Fibroblast of lung (primary cell): Measurements from ENCODE around the gene FXN. TPM values are rescaled to one million over a fixed set of nuclear protein-coding genes. Genes with fewer than 3 reads are reported as not detected.

Experiments
- DNase-seq, 2 donors: peaks; one replicate each; pipeline versions ENCODE4 v3.0.0 to v3.0.0-alpha.2; 2010; ENCODE audit warnings: low read depth in 2 of 2
- H2AFZ ChIP-seq: 2 replicates; pipeline ENCODE4 v1.5.1; 2012; ENCODE audit warnings: low read length, control low read depth, inconsistent platforms
- H3K27ac ChIP-seq: 2 replicates; pipeline ENCODE4 v1.5.1; 2011; ENCODE audit warnings: low read length, control low read depth; ENCODE audit not compliant: insufficient read depth
- H3K27me3 ChIP-seq: 2 replicates; pipeline ENCODE4 v1.5.1; 2011; ENCODE audit warnings: mild to moderate bottlenecking, low read length; ENCODE audit not compliant: control insufficient read depth, insufficient read depth
- H3K36me3 ChIP-seq: 2 replicates; pipeline ENCODE4 v1.5.1; 2011; ENCODE audit warnings: low read length; ENCODE audit not compliant: control insufficient read depth, insufficient read depth
- H3K4me1 ChIP-seq: 2 replicates; pipeline ENCODE4 v1.5.1; 2011; ENCODE audit warnings: low read length; ENCODE audit not compliant: control insufficient read depth, insufficient read depth; ENCODE audit errors: extremely low read depth
- H3K4me2 ChIP-seq: 2 replicates; pipeline ENCODE4 v1.5.1; 2011; ENCODE audit warnings: low read length, control low read depth; ENCODE audit not compliant: insufficient read depth; ENCODE audit errors: extremely low read depth
- H3K4me3 ChIP-seq, 4 experiments: fragments of 200-600 bp in 1 of 4; sonication (generic) in 1 of 4; replicated peaks in 1 of 4; 2 replicates each; pipeline ENCODE4 v1.5.1; 2011 to 2016; ENCODE audit warnings: low read length in 4 of 4, low read depth in 3 of 4, mild to moderate bottlenecking in 3 of 4, control low read depth in 2 of 4, inconsistent platforms in 1 of 4, mixed read lengths in 1 of 4; ENCODE audit not compliant: insufficient read depth in 1 of 4; ENCODE audit errors: control extremely low read depth in 1 of 4
- H3K79me2 ChIP-seq: 2 replicates; pipeline ENCODE4 v1.5.1; 2012; ENCODE audit warnings: mild to moderate bottlenecking, low read length, inconsistent platforms; ENCODE audit not compliant: control insufficient read depth, insufficient read depth
- H3K9ac ChIP-seq: 2 replicates; pipeline ENCODE4 v1.5.1; 2011; ENCODE audit warnings: mild to moderate bottlenecking, low read length, control low read depth; ENCODE audit not compliant: insufficient read depth
- H3K9me3 ChIP-seq: 2 replicates; pipeline ENCODE4 v1.5.1; 2012; ENCODE audit warnings: low read depth, low read length; ENCODE audit not compliant: control insufficient read depth, insufficient read depth
- H4K20me1 ChIP-seq: 2 replicates; pipeline ENCODE4 v1.5.1; 2011; ENCODE audit warnings: low read length; ENCODE audit not compliant: control insufficient read depth, insufficient read depth; ENCODE audit errors: extremely low read depth
- EZH2 ChIP-seq: IDR thresholded peaks from 2 replicates; pipeline ENCODE4 v1.5.1; 2012; ENCODE audit warnings: low read length, control low read depth, mild to moderate bottlenecking; ENCODE audit errors: missing control alignments
- polyA plus RNA-seq, 2 donors: library from polyadenylated mRNA; depleted of rRNA in 1 of 2; stranded (reverse) in 1 of 2; unstranded in 1 of 2; fragments of >200 nt; gene quantifications; 2 replicates each; pipeline ENCODE4 v1.2.1, GENCODE V29; 2011 to 2012; ENCODE audit warnings: missing spikeins in 1 of 2
- total RNA-seq: library from RNA; depleted of rRNA; stranded (reverse); fragments of >200 nt; gene quantifications from 2 replicates; pipeline ENCODE4 v1.2.1, GENCODE V29; 2014
- TF ChIP-seq, protein P1 (sequence below), 2 donors: IDR thresholded peaks in 1 of 2; conservative IDR thresholded peaks in 1 of 2; 1 replicate in 1 of 2; 2 replicates in 1 of 2; pipeline ENCODE4 v1.5.1; 2011 to 2012; ENCODE audit warnings: low read length in 2 of 2, control low read depth in 1 of 2, inconsistent platforms in 1 of 2, low read depth in 1 of 2, mild to moderate bottlenecking in 1 of 2

Gene FXN
- total and polyA plus RNA-seq, 2 donors (not counting 1 experiment from before 2014, with no cell fraction given), result 0.99 to 21.6 TPM

DNA sequence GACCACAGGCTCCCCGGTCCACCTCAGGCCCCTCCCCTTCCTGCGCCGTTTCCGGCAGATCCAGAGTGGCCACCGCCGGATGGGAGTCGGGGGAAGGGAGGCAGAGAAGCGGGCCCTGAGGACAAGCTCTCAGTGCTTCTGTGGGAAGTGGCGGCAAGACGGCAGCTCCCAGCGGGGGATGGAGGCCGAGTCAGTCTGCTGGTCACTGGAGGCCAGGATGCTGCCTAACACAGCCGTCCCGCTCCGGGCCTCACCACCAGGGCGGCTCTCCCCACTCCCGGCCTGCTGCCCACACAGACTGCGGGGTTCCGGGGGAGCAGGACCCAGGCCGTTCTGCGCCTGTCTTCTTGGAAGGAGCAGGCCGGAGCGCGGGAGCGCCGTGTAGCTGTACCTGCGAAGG, 31.4 kb downstream of the FXN start:
- Histone ChIP-seq H3K27ac (no peak overlapping the region), H3K79me2 (no peaks in the 10 kb centered on the region), H3K27me3 (no peaks in the 10 kb centered on the region), H2AFZ (no peak overlapping the region), H3K9ac (no peak overlapping the region), H3K4me2 (no peak overlapping the region), H3K4me3 (no peak overlapping the region), H4K20me1 (no peaks in the 10 kb centered on the region), H3K9me3 (no peaks in the 10 kb centered on the region), H3K4me1 (no peaks in the 10 kb centered on the region), H3K36me3 (peaks cover 1% of the 10 kb centered on the region)
- TF ChIP-seq EZH2, result no peak
- TF ChIP-seq, protein P1, sequence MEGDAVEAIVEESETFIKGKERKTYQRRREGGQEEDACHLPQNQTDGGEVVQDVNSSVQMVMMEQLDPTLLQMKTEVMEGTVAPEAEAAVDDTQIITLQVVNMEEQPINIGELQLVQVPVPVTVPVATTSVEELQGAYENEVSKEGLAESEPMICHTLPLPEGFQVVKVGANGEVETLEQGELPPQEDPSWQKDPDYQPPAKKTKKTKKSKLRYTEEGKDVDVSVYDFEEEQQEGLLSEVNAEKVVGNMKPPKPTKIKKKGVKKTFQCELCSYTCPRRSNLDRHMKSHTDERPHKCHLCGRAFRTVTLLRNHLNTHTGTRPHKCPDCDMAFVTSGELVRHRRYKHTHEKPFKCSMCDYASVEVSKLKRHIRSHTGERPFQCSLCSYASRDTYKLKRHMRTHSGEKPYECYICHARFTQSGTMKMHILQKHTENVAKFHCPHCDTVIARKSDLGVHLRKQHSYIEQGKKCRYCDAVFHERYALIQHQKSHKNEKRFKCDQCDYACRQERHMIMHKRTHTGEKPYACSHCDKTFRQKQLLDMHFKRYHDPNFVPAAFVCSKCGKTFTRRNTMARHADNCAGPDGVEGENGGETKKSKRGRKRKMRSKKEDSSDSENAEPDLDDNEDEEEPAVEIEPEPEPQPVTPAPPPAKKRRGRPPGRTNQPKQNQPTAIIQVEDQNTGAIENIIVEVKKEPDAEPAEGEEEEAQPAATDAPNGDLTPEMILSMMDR (conservative IDR thresholded peaks at IDR 0.05 in 1 of 2, IDR thresholded peaks at IDR 0.05 in 1 of 2; ENCODE audit: low read depth in 1 of 2, low read length in 2 of 2), result no peak
- DNase-seq, result no peak

DNA sequence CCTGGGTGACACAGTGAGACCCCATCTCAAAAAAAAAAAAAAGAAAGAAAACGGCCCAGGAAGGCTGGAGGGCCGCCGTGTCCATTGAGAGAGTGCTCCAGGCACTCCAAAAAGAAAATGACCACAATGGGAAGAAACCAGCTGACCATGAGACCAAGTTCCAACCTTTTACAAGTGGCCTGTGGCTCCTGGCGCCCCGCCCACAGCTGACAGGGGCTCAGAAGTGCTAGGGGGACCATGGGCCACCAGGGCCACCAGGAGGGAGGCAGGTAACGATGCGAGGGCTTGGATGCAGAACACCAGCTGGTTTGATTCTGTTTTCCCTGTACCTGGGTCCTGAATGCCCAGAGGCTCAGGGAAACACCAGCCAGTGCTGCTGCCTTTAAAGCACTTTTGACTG, 34.6 kb downstream of the FXN start:
- H3K27ac ChIP-seq, result no peak overlapping the region
- H3K79me2 ChIP-seq, result no peaks in the 10 kb centered on the region
- H3K4me1 ChIP-seq, result no peaks in the 10 kb centered on the region

DNA sequence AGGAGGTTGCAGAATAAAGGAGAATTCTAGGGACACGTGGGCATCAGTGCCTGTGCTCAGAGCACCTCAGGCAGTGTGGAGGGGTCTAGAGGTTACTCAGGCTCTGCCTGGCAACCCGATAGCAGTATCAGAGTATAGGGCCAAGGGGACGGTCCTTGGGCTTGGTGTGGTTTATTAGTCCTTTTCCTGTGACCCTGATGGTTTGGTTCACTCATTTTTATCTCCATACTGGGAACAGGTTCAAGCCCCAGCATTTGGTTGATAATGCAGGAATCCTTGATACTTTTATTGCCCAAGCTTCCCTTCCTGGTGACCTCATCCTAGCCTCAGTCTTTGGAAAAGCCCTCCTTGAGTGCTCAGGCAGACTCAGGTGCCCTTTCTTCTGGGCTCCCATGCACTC, 35.5 kb downstream of the FXN start:
- TF ChIP-seq, protein P1 (conservative IDR thresholded peaks at IDR 0.05 in 1 of 2, IDR thresholded peaks at IDR 0.05 in 1 of 2; ENCODE audit: low read depth in 1 of 2, low read length in 2 of 2), result no peak
- no peak for TF ChIP-seq EZH2
- DNase-seq, result peak in 1 of 2 donors; percentile 29
- H3K79me2 ChIP-seq, result no peaks in the 10 kb centered on the region

More for the DNA sequence above, 34.6 kb downstream of the FXN start:
- no peak overlapping the region for H3K4me2 ChIP-seq
- no peak overlapping the region for H3K4me3 ChIP-seq
- H3K36me3 ChIP-seq, result peaks cover 1% of the 10 kb centered on the region
- no peak for DNase-seq
- no peak overlapping the region for H2AFZ ChIP-seq
- TF ChIP-seq EZH2, result no peak
- TF ChIP-seq, protein P1 (conservative IDR thresholded peaks at IDR 0.05 in 1 of 2, IDR thresholded peaks at IDR 0.05 in 1 of 2; ENCODE audit: low read depth in 1 of 2, low read length in 2 of 2), result no peak
- H4K20me1 ChIP-seq, result no peaks in the 10 kb centered on the region
- H3K27me3 ChIP-seq, result no peaks in the 10 kb centered on the region
- H3K9ac ChIP-seq, result no peak overlapping the region
- H3K9me3 ChIP-seq, result no peaks in the 10 kb centered on the region

More for the DNA sequence above, 35.5 kb downstream of the FXN start:
- H3K36me3 ChIP-seq, result peaks cover 1% of the 10 kb centered on the region
- H3K27me3 ChIP-seq, result no peaks in the 10 kb centered on the region
- H3K4me2 ChIP-seq, result no peak overlapping the region
- no peak overlapping the region for H3K9ac ChIP-seq
- H3K4me3 ChIP-seq, result no peak overlapping the region
- no peaks in the 10 kb centered on the region for H3K4me1 ChIP-seq
- H3K27ac ChIP-seq, result no peak overlapping the region
- no peak overlapping the region for H2AFZ ChIP-seq
- H4K20me1 ChIP-seq, result no peaks in the 10 kb centered on the region
- H3K9me3 ChIP-seq, result no peaks in the 10 kb centered on the region
